ENCODE results near the gene DYNC1I2. TPM values are rescaled to one million over a fixed set of nuclear protein-coding genes. Genes with fewer than 3 reads are reported as not detected.

Gene DYNC1I2
- total RNA-seq, 4 donors from 2014 or later = 102 to 124 (median 115) TPM

GRCh38 chr2:171712051-171712450, 24.8 kb downstream of the DYNC1I2 start:
- TF ChIP-seq, protein P1, sequence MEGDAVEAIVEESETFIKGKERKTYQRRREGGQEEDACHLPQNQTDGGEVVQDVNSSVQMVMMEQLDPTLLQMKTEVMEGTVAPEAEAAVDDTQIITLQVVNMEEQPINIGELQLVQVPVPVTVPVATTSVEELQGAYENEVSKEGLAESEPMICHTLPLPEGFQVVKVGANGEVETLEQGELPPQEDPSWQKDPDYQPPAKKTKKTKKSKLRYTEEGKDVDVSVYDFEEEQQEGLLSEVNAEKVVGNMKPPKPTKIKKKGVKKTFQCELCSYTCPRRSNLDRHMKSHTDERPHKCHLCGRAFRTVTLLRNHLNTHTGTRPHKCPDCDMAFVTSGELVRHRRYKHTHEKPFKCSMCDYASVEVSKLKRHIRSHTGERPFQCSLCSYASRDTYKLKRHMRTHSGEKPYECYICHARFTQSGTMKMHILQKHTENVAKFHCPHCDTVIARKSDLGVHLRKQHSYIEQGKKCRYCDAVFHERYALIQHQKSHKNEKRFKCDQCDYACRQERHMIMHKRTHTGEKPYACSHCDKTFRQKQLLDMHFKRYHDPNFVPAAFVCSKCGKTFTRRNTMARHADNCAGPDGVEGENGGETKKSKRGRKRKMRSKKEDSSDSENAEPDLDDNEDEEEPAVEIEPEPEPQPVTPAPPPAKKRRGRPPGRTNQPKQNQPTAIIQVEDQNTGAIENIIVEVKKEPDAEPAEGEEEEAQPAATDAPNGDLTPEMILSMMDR (IDR thresholded peaks at IDR 0.05; ENCODE audit: low read depth) = no peak

DNA sequence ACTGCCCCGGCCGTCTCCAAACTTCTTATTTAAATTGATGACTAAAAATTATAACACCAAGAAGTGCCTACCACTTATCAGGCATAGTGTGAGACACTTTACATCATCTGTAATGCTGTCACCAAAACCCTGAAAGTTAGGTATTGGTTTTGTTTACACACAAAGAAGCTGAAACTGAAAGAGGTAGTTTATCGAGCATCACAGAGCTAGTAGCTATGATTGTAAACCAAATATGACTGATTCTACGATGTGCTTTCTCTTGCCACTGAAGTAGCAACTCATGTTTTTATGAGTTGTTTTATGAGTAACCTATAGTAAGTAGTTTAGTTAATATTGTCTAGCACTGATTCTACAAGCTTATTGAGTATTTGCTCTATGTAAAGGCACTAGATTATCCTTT, 31.5 kb downstream of the DYNC1I2 start:
- TF ChIP-seq, protein P1 (IDR thresholded peaks at IDR 0.05; ENCODE audit: low read depth) = no peak

DNA sequence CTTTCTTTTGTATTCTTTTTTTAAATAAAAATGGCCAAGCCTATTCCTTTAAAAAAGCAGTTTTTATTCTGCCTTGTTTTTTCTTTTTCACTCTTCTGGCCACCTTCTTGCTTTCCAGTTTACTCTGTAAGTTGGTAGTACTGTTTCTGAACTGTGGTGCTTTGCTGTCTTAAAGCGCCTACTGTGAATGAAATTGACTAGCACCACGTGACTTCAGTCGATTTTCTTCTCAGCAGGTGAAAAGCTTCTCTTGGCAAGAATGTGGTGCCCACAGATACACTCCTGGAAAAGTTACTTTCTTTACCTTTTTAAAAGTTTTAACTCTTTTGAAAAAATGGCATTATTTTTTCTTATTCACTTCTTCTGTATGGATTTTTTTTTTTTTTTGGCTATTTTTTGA, 32.4 kb downstream of the DYNC1I2 start:
- TF ChIP-seq, protein P1 (IDR thresholded peaks at IDR 0.05; ENCODE audit: low read depth) = no peak

- TF ChIP-seq, protein P1 (IDR thresholded peaks at IDR 0.05; ENCODE audit: low read depth) = no peak
Observed at GRCh38 chr2:171723716-171724683, 36.7 kb downstream of the DYNC1I2 start.

GRCh38 chr2:171726847-171727450, 39.7 kb downstream of the DYNC1I2 start:
- TF ChIP-seq, protein P1 (IDR thresholded peaks at IDR 0.05; ENCODE audit: low read depth) = no peak

DNA sequence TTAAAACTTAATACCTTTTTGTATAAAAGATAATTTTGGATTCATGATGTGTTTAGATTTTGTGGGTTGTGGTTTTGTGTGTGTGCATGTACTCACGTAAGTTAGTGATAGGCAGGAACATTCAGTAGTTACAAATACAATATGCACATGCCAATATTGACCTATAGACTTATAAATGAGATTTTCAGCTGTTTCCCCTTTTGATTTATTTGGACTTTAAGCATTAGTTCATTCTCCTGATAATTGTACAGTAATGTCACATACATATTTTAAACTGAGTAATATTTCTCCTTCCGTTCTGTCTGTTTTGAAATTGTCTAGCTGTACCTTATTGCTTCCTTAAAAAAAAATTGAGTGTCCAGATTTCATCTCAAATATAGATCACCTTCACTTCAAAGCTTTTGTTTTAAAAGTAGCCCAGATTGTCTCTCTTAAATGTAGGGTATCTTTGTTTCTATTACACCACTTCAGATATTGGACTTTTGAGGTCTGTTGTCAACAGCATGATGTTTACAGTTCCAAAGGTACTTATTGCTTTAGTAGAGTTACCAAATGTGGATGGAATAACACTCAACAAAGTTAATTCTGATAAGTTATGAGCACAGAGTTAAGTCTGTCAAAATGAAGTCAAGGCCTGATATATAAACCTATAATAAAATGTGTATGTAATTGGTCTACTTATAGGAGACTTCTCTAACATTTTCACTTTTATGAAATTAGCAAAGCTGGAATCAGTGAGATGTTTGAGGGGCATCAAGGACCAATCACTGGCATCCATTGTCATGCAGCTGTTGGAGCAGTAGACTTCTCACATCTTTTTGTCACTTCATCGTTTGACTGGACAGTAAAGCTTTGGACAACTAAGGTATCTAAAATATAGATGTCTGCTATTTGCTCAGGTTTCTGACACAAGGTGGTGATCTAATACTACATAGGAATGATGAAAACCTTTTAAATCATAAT, 42.0 kb downstream of the DYNC1I2 start:
- TF ChIP-seq, protein P1 (IDR thresholded peaks at IDR 0.05; ENCODE audit: low read depth) = no peak
